ENCODE measurements around the gene RLBP1. TPM values are rescaled to one million over a fixed set of nuclear protein-coding genes. Genes with fewer than 3 reads are reported as not detected.
A peak's percentile ranks its signal among the peaks of the same experiment; 100 is the strongest.

The RLBP1 gene
- total RNA-seq, 2 donors from 2014 or later = not detected

- peaks cover 6% of the 10 kb centered on the region for H3K36me3 Mint-ChIP-seq (ENCODE audit: low read depth)
- H3K9me3 ChIP-seq (ENCODE audit: control insufficient read depth, low read length, poor library complexity, severe bottlenecking) = no peaks in the 10 kb centered on the region
- H3K4me3 Mint-ChIP-seq = no peak overlapping the region
- H3K4me1 Mint-ChIP-seq = peaks cover 16% of the 10 kb centered on the region
- no peaks in the 10 kb centered on the region for H3K27me3 Mint-ChIP-seq
- DNase-seq (no peak), ATAC-seq (no peak)
- H3K27ac Mint-ChIP-seq = no peak overlapping the region
Observed at GRCh38 chr15:89199746-89200145, 21.6 kb downstream of the RLBP1 start.

- peaks cover 11% of the 10 kb centered on the region for H3K4me1 Mint-ChIP-seq
- no peak for DNase-seq
- no peak overlapping the region for H3K4me3 Mint-ChIP-seq
- no peaks in the 10 kb centered on the region for H3K27me3 Mint-ChIP-seq
- no peak overlapping the region for H3K27ac Mint-ChIP-seq
- peaks cover 6% of the 10 kb centered on the region for H3K36me3 Mint-ChIP-seq (ENCODE audit: low read depth)
- H3K9me3 ChIP-seq (ENCODE audit: control insufficient read depth, low read length, poor library complexity, severe bottlenecking) = no peaks in the 10 kb centered on the region
- no peak for ATAC-seq
Observed at GRCh38 chr15:89198934-89199333, 22.4 kb downstream of the RLBP1 start.

GRCh38 chr15:89198196-89198595 lies 23.2 kb downstream of the RLBP1 start:
- DNase-seq (no peak), ATAC-seq (no peak)
- peaks cover 6% of the 10 kb centered on the region for H3K36me3 Mint-ChIP-seq (ENCODE audit: low read depth)
- H3K4me3 Mint-ChIP-seq = no peak overlapping the region
- no peaks in the 10 kb centered on the region for H3K9me3 ChIP-seq (ENCODE audit: control insufficient read depth, low read length, poor library complexity, severe bottlenecking)
- peaks cover 5% of the 10 kb centered on the region for H3K4me1 Mint-ChIP-seq
- no peak overlapping the region for H3K27ac Mint-ChIP-seq
- no peaks in the 10 kb centered on the region for H3K27me3 Mint-ChIP-seq

- no peaks in the 10 kb centered on the region for H3K9me3 ChIP-seq (ENCODE audit: control insufficient read depth, low read length, poor library complexity, severe bottlenecking)
- DNase-seq (no peak), ATAC-seq (no peak)
- Mint-ChIP-seq H3K27ac (peak overlapping the region; percentile 80), H3K4me1 (peaks cover 5% of the 10 kb centered on the region), H3K27me3 (no peaks in the 10 kb centered on the region), H3K4me3 (no peak overlapping the region), H3K36me3 (ENCODE audit: low read depth) (peaks cover 6% of the 10 kb centered on the region)
Observed at GRCh38 chr15:89197503-89197971, 23.8 kb downstream of the RLBP1 start.

DNA sequence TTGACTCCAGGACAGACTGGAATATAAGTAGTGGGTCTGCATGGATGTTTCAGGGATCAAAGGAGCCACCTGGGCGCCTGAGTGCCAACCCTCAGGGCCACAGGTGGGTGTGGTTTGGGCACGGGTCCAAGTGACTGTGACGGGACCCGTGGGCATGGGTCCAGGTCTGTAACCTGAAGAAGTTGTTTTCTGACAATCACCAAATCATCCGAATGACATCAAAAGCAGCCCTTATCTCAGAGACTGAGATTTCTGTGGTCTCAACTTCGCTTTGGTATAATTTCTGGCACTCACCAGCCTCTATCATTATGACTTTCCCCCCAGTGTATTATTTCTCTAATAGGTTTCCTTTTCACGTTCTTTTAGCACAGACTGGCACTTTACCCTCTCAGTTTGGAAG lies 24.4 kb downstream of the RLBP1 start:
- Mint-ChIP-seq H3K4me1 (peaks cover 7% of the 10 kb centered on the region), H3K4me3 (no peak overlapping the region), H3K36me3 (ENCODE audit: low read depth) (peaks cover 7% of the 10 kb centered on the region), H3K27ac (peak overlapping the region; percentile 80), H3K27me3 (no peaks in the 10 kb centered on the region)
- H3K9me3 ChIP-seq (ENCODE audit: control insufficient read depth, low read length, poor library complexity, severe bottlenecking) = no peaks in the 10 kb centered on the region
- peak; percentile 10 for ATAC-seq
- no peak for DNase-seq

DNA sequence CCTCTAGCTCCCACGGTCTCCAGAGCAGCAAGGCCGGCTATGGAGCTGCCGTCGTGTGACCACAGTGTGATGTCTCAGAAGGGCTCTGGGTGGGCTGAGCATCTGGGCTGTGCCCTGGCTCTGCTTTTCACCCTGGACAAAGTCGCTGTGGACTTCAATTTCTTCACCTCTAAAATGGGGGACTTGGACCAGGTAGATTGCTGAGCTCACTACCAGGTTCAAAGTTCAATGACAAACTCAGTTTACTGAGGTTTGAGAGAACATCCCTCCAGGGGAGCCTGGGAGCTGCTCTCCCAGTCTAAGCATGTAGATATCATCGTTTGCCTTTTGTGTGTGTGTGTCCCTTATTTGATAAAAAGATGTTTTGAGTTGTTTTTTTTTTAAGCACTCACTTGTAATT lies 25.1 kb downstream of the RLBP1 start:
- Mint-ChIP-seq H3K27me3 (no peaks in the 10 kb centered on the region), H3K4me3 (no peak overlapping the region), H3K27ac (peak overlapping the region; percentile 61), H3K4me1 (peaks cover 9% of the 10 kb centered on the region), H3K36me3 (ENCODE audit: low read depth) (peaks cover 10% of the 10 kb centered on the region)
- no peak for ATAC-seq
- DNase-seq = no peak
- H3K9me3 ChIP-seq (ENCODE audit: control insufficient read depth, low read length, poor library complexity, severe bottlenecking) = no peaks in the 10 kb centered on the region

DNA sequence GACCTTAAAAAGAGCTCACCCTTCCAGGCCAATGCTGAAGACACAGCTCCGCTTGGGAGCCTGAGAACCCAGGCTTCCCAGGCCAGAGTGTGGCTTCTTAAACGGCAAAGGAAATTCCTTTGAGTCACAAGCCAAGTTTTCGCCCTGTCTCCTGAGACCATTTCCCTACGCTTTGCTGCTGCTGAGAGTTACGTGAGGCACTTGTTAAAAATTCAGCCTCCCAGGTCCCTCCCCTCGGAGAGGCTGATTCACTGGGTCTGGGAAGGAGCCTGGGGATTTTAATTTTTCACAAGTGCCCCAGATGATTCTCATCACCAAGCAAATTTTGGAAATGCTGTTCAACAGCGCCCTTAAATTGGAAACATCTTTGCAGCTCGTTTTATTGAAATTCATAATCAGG lies 25.5 kb downstream of the RLBP1 start:
- H3K36me3 Mint-ChIP-seq (ENCODE audit: low read depth) = peaks cover 11% of the 10 kb centered on the region
- H3K27ac Mint-ChIP-seq = peak overlapping the region; percentile 61
- no peaks in the 10 kb centered on the region for H3K27me3 Mint-ChIP-seq
- H3K9me3 ChIP-seq (ENCODE audit: control insufficient read depth, low read length, poor library complexity, severe bottlenecking) = no peaks in the 10 kb centered on the region
- no peak overlapping the region for H3K4me3 Mint-ChIP-seq
- ATAC-seq = no peak
- peaks cover 9% of the 10 kb centered on the region for H3K4me1 Mint-ChIP-seq
- DNase-seq = no peak

DNA sequence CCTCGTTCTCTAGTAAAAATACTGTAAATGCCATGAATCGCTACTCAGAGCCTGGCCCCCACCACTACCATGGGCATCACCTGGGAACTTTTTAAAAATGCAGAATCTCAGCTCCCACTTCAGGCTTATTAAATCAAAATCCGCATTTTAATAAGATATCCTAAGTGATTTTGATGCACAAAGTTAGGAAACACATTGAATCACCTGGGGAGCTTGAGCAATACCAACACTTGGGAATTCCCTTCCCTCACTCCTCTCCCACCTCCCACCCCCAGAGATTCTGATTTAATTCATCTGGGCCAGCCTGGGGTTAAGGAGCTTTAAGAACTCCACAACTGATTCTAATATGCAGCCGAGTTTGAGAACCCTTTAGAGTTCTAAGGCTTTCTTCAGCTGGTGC lies 26.8 kb downstream of the RLBP1 start:
- Mint-ChIP-seq H3K4me3 (no peak overlapping the region), H3K36me3 (ENCODE audit: low read depth) (peaks cover 11% of the 10 kb centered on the region), H3K27me3 (no peaks in the 10 kb centered on the region), H3K4me1 (peaks cover 9% of the 10 kb centered on the region), H3K27ac (no peak overlapping the region)
- DNase-seq (no peak), ATAC-seq (no peak)
- no peaks in the 10 kb centered on the region for H3K9me3 ChIP-seq (ENCODE audit: control insufficient read depth, low read length, poor library complexity, severe bottlenecking)

DNA sequence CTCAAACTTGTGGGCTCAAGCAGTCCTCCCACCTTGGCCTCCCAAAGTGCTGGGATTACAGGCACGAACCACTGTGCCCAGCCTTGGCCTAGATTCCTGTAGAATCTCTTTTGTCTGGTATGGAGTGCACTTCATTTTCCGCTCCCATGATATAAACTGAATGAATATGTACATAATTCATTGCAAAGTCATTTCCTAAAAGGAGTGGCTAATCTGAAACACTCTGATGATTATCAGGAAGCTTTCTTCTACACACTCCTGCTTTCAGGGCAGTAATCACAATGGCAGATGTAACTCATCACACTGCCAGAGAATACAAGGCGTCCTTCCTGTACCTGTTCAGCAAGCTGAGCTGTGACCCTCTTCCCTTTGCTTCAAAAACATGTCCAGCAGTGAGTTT lies 28.6 kb downstream of the RLBP1 start:
- Mint-ChIP-seq H3K27me3 (no peaks in the 10 kb centered on the region), H3K27ac (no peak overlapping the region), H3K4me3 (no peak overlapping the region), H3K36me3 (ENCODE audit: low read depth) (peaks cover 11% of the 10 kb centered on the region), H3K4me1 (peaks cover 11% of the 10 kb centered on the region)
- DNase-seq (no peak), ATAC-seq (no peak)
- no peaks in the 10 kb centered on the region for H3K9me3 ChIP-seq (ENCODE audit: control insufficient read depth, low read length, poor library complexity, severe bottlenecking)

DNA sequence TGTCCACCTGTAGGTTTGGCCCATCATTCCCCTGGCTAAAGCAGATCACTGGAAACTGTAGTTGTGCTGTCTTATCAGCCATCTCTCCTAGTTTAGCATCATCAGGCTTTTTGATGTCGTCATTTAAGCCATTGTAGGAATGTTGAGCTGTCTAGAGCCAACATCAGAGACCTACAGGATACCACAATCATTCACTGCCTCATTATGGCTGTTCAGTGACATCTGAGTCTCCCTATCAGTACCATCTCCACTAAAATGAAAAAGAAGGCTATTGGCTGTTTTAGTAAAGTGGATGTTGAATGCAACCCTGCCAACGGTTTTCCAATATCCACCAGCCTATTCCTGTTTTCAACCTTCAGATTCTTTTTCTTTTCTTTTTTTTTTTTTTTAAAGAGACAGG lies 29.2 kb downstream of the RLBP1 start:
- DNase-seq (no peak), ATAC-seq (peak; percentile 47)
- H3K27me3 Mint-ChIP-seq = no peaks in the 10 kb centered on the region
- peaks cover 8% of the 10 kb centered on the region for H3K4me1 Mint-ChIP-seq
- H3K36me3 Mint-ChIP-seq (ENCODE audit: low read depth) = peaks cover 9% of the 10 kb centered on the region
- no peaks in the 10 kb centered on the region for H3K9me3 ChIP-seq (ENCODE audit: control insufficient read depth, low read length, poor library complexity, severe bottlenecking)
- peak overlapping the region; percentile 82 for H3K27ac Mint-ChIP-seq
- no peak overlapping the region for H3K4me3 Mint-ChIP-seq

DNA sequence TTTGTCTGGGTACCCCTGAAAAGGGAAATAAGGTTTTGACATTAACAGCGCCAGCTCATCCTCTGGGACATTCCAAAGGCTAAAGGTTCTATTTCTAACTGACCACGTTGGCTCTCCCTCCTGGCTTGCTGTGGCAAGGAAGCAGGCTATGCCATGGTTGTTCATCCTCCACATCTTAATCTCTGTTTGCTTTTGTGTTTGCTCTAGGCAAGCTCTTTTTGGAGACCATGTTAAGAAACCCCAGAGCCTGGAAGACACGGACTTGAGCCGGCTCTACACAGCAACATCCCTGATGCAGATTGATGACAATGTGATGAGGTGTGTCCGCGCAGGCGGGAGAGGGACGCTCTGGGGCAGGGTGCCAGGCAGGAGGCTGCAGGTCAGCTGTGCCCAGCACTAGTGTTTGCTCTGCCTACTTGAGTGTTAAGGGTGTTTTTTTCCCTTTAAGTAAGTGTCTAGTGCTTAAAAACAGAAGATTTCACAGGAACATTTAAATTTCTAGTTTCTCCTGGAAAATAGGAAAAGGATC lies 33.3 kb downstream of the RLBP1 start:
- ATAC-seq = no peak
- no peaks in the 10 kb centered on the region for H3K27me3 Mint-ChIP-seq
- H3K27ac Mint-ChIP-seq = peak overlapping the region; percentile 37
- H3K4me3 Mint-ChIP-seq = no peak overlapping the region
- H3K9me3 ChIP-seq (ENCODE audit: control insufficient read depth, low read length, poor library complexity, severe bottlenecking) = no peaks in the 10 kb centered on the region
- H3K4me1 Mint-ChIP-seq = peaks cover 5% of the 10 kb centered on the region
- peaks cover 8% of the 10 kb centered on the region for H3K36me3 Mint-ChIP-seq (ENCODE audit: low read depth)
- no peak for DNase-seq

DNA sequence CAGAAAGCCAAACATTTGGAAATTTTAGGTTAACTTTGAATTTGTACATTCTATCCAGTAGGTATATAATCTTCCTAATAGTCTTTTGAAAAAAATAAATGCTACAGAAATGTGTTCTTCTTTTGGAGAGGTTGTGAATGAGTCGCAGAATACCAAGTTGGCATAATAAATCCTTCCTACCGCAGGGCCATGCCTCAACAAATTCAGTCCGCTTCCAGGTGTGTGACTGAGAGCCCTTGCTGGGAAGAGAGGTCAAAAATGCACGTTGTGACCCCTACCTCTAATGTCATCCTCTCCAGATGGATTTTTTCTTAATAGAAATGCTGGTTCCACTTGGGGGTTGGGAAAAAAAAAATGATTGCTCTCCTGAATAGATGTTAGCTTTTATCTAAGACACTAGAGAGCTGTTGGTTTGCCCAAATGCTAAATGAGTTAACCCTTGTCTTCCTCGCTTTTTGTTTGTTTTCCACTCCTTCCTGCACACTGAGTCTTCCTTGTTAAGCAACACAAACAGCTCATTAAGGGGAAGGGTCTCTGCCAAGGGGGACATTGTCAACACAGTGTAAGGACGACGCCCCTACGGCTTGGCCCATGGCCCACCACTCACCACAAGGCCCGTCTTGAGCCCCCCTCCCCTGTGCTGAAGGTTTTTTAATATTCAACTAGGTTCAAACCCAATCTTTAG lies 33.9 kb downstream of the RLBP1 start:
- Mint-ChIP-seq H3K4me1 (peaks cover 5% of the 10 kb centered on the region), H3K27me3 (no peaks in the 10 kb centered on the region), H3K4me3 (no peak overlapping the region), H3K36me3 (ENCODE audit: low read depth) (peaks cover 8% of the 10 kb centered on the region), H3K27ac (no peak overlapping the region)
- no peak for ATAC-seq
- no peaks in the 10 kb centered on the region for H3K9me3 ChIP-seq (ENCODE audit: control insufficient read depth, low read length, poor library complexity, severe bottlenecking)
- DNase-seq = no peak

DNA sequence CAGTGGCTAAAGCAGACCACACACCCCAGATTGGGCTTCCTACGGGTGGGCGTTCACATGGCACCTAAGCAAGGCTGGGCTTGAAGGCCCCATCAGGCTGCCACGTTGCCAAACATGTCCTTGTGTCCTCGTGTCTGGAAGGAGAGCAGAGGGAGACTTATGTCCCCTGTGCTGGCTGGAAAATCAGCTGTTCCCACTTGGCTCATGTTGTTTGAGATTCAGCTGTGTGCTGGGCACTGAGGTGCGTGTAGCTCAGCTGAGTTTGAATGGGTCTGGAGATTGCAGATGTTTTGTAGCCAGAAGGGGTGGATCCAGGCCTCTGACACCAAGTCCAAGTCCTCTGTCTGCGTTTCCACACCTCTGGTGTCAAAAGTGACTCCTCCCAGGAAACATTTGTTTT lies 34.6 kb downstream of the RLBP1 start:
- no peak overlapping the region for H3K4me3 Mint-ChIP-seq
- H3K9me3 ChIP-seq (ENCODE audit: control insufficient read depth, low read length, poor library complexity, severe bottlenecking) = no peaks in the 10 kb centered on the region
- peaks cover 2% of the 10 kb centered on the region for H3K4me1 Mint-ChIP-seq
- DNase-seq (no peak), ATAC-seq (no peak)
- H3K27ac Mint-ChIP-seq = peak overlapping the region; percentile 24
- H3K36me3 Mint-ChIP-seq (ENCODE audit: low read depth) = peaks cover 5% of the 10 kb centered on the region
- H3K27me3 Mint-ChIP-seq = no peaks in the 10 kb centered on the region

- ATAC-seq = no peak
- no peak for DNase-seq
- Mint-ChIP-seq H3K27me3 (no peaks in the 10 kb centered on the region), H3K4me3 (no peak overlapping the region), H3K4me1 (peaks cover 2% of the 10 kb centered on the region), H3K36me3 (ENCODE audit: low read depth) (peaks cover 2% of the 10 kb centered on the region), H3K27ac (peak overlapping the region; percentile 21)
- H3K9me3 ChIP-seq (ENCODE audit: control insufficient read depth, low read length, poor library complexity, severe bottlenecking) = no peaks in the 10 kb centered on the region
Observed at GRCh38 chr15:89184886-89185526, 36.4 kb downstream of the RLBP1 start.

All from T-helper 17 cell (primary cell).